ENCODE results near the gene CALCR.

Gene CALCR

DNA sequence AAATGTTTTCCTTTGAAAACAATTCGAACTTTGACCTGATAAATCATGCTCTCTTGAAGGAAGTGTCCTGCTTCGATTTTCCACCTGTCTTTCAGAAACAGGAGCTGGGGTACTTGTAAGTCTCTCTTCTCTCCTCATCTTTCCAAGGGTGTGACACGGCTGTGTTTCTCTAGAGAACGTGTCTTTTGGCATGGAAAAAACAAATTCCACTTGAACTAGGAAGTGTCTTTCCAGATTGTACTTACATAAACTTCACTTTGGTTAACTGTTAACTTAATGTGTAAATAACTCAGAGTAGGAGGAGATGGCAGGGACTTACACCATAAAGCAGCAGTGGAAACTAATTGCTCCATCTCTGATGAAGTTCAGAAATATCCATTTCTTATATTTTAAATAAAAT is 4.2 kb upstream of the CALCR start:
- Histone ChIP-seq H3K23ac (ENCODE audit: low read depth, low read length, poor library complexity) (no peak overlapping the region), H3K27ac (replicated peaks; ENCODE audit: low read length) (no peak overlapping the region)

GRCh38 chr7:93575555-93576399 is 1.3 kb upstream of the CALCR start:
- no peaks in the 10 kb centered on the region for H3K9me3 ChIP-seq (replicated peaks in 1 of 2; ENCODE audit: control insufficient read depth in 2 of 2, insufficient read depth in 1 of 2, low read depth in 1 of 2, low read length in 2 of 2)
- peak overlapping the region; percentile 25 for H3K18ac ChIP-seq (ENCODE audit: low read length)
- H2BK5ac ChIP-seq (ENCODE audit: low read length), result no peak overlapping the region
- WGBS, 2 donors (ENCODE audit: extremely low coverage in 2 of 2, insufficient read length in 2 of 2, insufficient replicate concordance in 1 of 2), result no CpG with 5 or more reads among the region's 21 CpGs
- H3K27me3 ChIP-seq (ENCODE audit: control insufficient read depth in 3 of 3, insufficient read depth in 3 of 3, low read depth in 1 of 3, low read length in 3 of 3), result peaks cover 6 to 31% (median 29%) of the 10 kb centered on the region in 3 experiments
- no peak overlapping the region for H3K27ac ChIP-seq (replicated peaks; ENCODE audit: low read length)
- no peak overlapping the region for H2BK120ac ChIP-seq (ENCODE audit: low read depth, low read length)
- no peak overlapping the region for H2AK5ac ChIP-seq (ENCODE audit: low read depth, low read length)
- no peak overlapping the region for H4K8ac ChIP-seq (ENCODE audit: low read depth, low read length)
- H3K4me2 ChIP-seq (ENCODE audit: insufficient read depth, low read length, poor library complexity, severe bottlenecking), result peak overlapping the region; percentile 99
- H3K4ac ChIP-seq (ENCODE audit: low read length), result no peak overlapping the region
- no peaks in the 10 kb centered on the region for H3K79me1 ChIP-seq (ENCODE audit: low read depth, low read length)
- no peak overlapping the region for H4K91ac ChIP-seq (ENCODE audit: low read depth, low read length, poor library complexity)
- H2BK15ac ChIP-seq (ENCODE audit: low read length), result no peak overlapping the region
- H3K4me3 ChIP-seq (ENCODE audit: low read length in 2 of 2), result peak overlapping the region; percentile 51 to 77
- H2BK12ac ChIP-seq (ENCODE audit: low read length), result no peak overlapping the region
- no peak overlapping the region for H3K14ac ChIP-seq (ENCODE audit: low read length)
- peaks cover 5 to 7% of the 10 kb centered on the region in 2 donors for H3K4me1 ChIP-seq (ENCODE audit: control insufficient read depth in 2 of 2, insufficient read depth in 1 of 2, low read depth in 1 of 2, low read length in 2 of 2)
- no peak overlapping the region for H3K9ac ChIP-seq (ENCODE audit: low read depth, low read length, poor library complexity)
- H2AFZ ChIP-seq (ENCODE audit: low read length), result peak overlapping the region; percentile 95
- no peaks in the 10 kb centered on the region for H3K36me3 ChIP-seq (replicated peaks in 1 of 2; ENCODE audit: control insufficient read depth in 2 of 2, insufficient read depth in 2 of 2, low read length in 2 of 2)
- no peak overlapping the region for H3K23ac ChIP-seq (ENCODE audit: low read depth, low read length, poor library complexity)
- DNase-seq (ENCODE audit: low spot score), result no peak

More for the DNA sequence above, 4.2 kb upstream of the CALCR start:
- Histone ChIP-seq H3K79me1 (ENCODE audit: low read depth, low read length) (no peaks in the 10 kb centered on the region), H3K36me3 (replicated peaks in 1 of 2; ENCODE audit: control insufficient read depth in 2 of 2, insufficient read depth in 2 of 2, low read length in 2 of 2) (no peaks in the 10 kb centered on the region), H3K4me2 (ENCODE audit: insufficient read depth, low read length, poor library complexity, severe bottlenecking) (no peak overlapping the region), H3K18ac (ENCODE audit: low read length) (no peak overlapping the region), H4K8ac (ENCODE audit: low read depth, low read length) (no peak overlapping the region), H2BK15ac (ENCODE audit: low read length) (no peak overlapping the region), H3K27me3 (ENCODE audit: control insufficient read depth in 3 of 3, insufficient read depth in 3 of 3, low read depth in 1 of 3, low read length in 3 of 3) (peaks cover 6 to 27% (median 22%) of the 10 kb centered on the region in 3 experiments), H2BK120ac (ENCODE audit: low read depth, low read length) (no peak overlapping the region), H3K4ac (ENCODE audit: low read length) (no peak overlapping the region), H2AFZ (ENCODE audit: low read length) (no peak overlapping the region), H3K4me3 (ENCODE audit: low read length in 2 of 2) (no peak overlapping the region), H2BK5ac (ENCODE audit: low read length) (no peak overlapping the region), H3K14ac (ENCODE audit: low read length) (no peak overlapping the region), H3K4me1 (ENCODE audit: control insufficient read depth in 2 of 2, insufficient read depth in 1 of 2, low read depth in 1 of 2, low read length in 2 of 2) (peaks cover 5 to 7% of the 10 kb centered on the region in 2 donors), H3K9ac (ENCODE audit: low read depth, low read length, poor library complexity) (no peak overlapping the region), H2AK5ac (ENCODE audit: low read depth, low read length) (no peak overlapping the region), H3K9me3 (replicated peaks in 1 of 2; ENCODE audit: control insufficient read depth in 2 of 2, insufficient read depth in 1 of 2, low read depth in 1 of 2, low read length in 2 of 2) (no peaks in the 10 kb centered on the region), H2BK12ac (ENCODE audit: low read length) (no peak overlapping the region), H4K91ac (ENCODE audit: low read depth, low read length, poor library complexity) (no peak overlapping the region)
- whole genome bisulfite sequencing, 2 donors (ENCODE audit: extremely low coverage in 2 of 2, insufficient read length in 2 of 2, insufficient replicate concordance in 1 of 2), result no CpG with 5 or more reads among the region's 4 CpGs
- no peak for DNase-seq (ENCODE audit: low spot score)

- Histone ChIP-seq H2BK12ac (ENCODE audit: low read length) (no peak overlapping the region), H3K9me3 (replicated peaks in 1 of 2; ENCODE audit: control insufficient read depth in 2 of 2, insufficient read depth in 1 of 2, low read depth in 1 of 2, low read length in 2 of 2) (no peaks in the 10 kb centered on the region), H3K9ac (ENCODE audit: low read depth, low read length, poor library complexity) (no peak overlapping the region), H2AFZ (ENCODE audit: low read length) (peak overlapping the region; percentile 95), H2BK120ac (ENCODE audit: low read depth, low read length) (peak overlapping the region; percentile 16), H2BK5ac (ENCODE audit: low read length) (no peak overlapping the region), H3K27me3 (ENCODE audit: control insufficient read depth in 3 of 3, insufficient read depth in 3 of 3, low read depth in 1 of 3, low read length in 3 of 3) (peaks cover 6 to 31% (median 29%) of the 10 kb centered on the region in 3 experiments), H3K4me2 (ENCODE audit: insufficient read depth, low read length, poor library complexity, severe bottlenecking) (peak overlapping the region; percentile 99), H2BK15ac (ENCODE audit: low read length) (no peak overlapping the region), H3K4ac (ENCODE audit: low read length) (no peak overlapping the region), H3K23ac (ENCODE audit: low read depth, low read length, poor library complexity) (no peak overlapping the region), H4K8ac (ENCODE audit: low read depth, low read length) (no peak overlapping the region), H3K18ac (ENCODE audit: low read length) (no peak overlapping the region), H3K4me1 (ENCODE audit: control insufficient read depth in 2 of 2, insufficient read depth in 1 of 2, low read depth in 1 of 2, low read length in 2 of 2) (peaks cover 7 to 8% of the 10 kb centered on the region in 2 donors), H2AK5ac (ENCODE audit: low read depth, low read length) (no peak overlapping the region), H3K79me1 (ENCODE audit: low read depth, low read length) (no peaks in the 10 kb centered on the region), H4K91ac (ENCODE audit: low read depth, low read length, poor library complexity) (no peak overlapping the region), H3K27ac (replicated peaks; ENCODE audit: low read length) (no peak overlapping the region), H3K14ac (ENCODE audit: low read length) (no peak overlapping the region), H3K36me3 (replicated peaks in 1 of 2; ENCODE audit: control insufficient read depth in 2 of 2, insufficient read depth in 2 of 2, low read length in 2 of 2) (no peaks in the 10 kb centered on the region), H3K4me3 (ENCODE audit: low read length in 2 of 2) (peak overlapping the region; percentile 51 to 77)
- no CpG with 5 or more reads among the region's 19 CpGs for WGBS, 2 donors (ENCODE audit: extremely low coverage in 2 of 2, insufficient read length in 2 of 2, insufficient replicate concordance in 1 of 2)
- no peak for DNase-seq (ENCODE audit: low spot score)
Measured at GRCh38 chr7:93574269-93574645, 267 bp downstream of the CALCR start.

DNA sequence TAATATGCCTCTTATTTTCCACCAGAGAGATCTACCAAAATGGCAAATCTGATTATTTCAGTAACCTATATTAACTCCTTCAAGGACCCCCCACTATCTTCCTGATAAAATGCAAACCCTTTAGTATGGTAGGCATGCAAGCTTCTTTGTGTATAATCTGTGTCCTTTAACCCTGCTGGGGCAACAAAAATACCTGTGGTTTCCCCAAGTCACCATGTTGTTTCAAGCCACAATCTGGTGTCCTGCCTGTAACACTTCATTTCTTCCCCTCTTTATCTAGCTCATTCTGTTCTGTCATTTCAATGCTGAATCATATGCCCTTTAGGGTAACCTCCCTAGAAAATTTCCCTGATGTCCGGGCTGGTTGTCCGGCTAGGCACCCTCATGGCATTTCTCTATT is 5.3 kb downstream of the CALCR start:
- Histone ChIP-seq H3K18ac (ENCODE audit: low read length) (no peak overlapping the region), H2BK15ac (ENCODE audit: low read length) (no peak overlapping the region), H3K9ac (ENCODE audit: low read depth, low read length, poor library complexity) (no peak overlapping the region), H2AK5ac (ENCODE audit: low read depth, low read length) (no peak overlapping the region), H2BK12ac (ENCODE audit: low read length) (no peak overlapping the region), H3K27me3 (ENCODE audit: control insufficient read depth in 3 of 3, insufficient read depth in 3 of 3, low read depth in 1 of 3, low read length in 3 of 3) (peaks cover 0 to 13% (median 6%) of the 10 kb centered on the region in 3 experiments), H3K4me3 (ENCODE audit: low read length in 2 of 2) (no peak overlapping the region), H2AFZ (ENCODE audit: low read length) (no peak overlapping the region), H2BK5ac (ENCODE audit: low read length) (no peak overlapping the region), H3K27ac (replicated peaks; ENCODE audit: low read length) (no peak overlapping the region), H4K91ac (ENCODE audit: low read depth, low read length, poor library complexity) (no peak overlapping the region), H3K4me1 (ENCODE audit: control insufficient read depth in 2 of 2, insufficient read depth in 1 of 2, low read depth in 1 of 2, low read length in 2 of 2) (peaks cover 1 to 6% of the 10 kb centered on the region in 2 donors), H3K23ac (ENCODE audit: low read depth, low read length, poor library complexity) (no peak overlapping the region), H3K79me1 (ENCODE audit: low read depth, low read length) (no peaks in the 10 kb centered on the region), H3K4ac (ENCODE audit: low read length) (no peak overlapping the region), H3K9me3 (replicated peaks in 1 of 2; ENCODE audit: control insufficient read depth in 2 of 2, insufficient read depth in 1 of 2, low read depth in 1 of 2, low read length in 2 of 2) (no peaks in the 10 kb centered on the region), H2BK120ac (ENCODE audit: low read depth, low read length) (no peak overlapping the region), H3K14ac (ENCODE audit: low read length) (no peak overlapping the region), H4K8ac (ENCODE audit: low read depth, low read length) (no peak overlapping the region), H3K36me3 (replicated peaks in 1 of 2; ENCODE audit: control insufficient read depth in 2 of 2, insufficient read depth in 2 of 2, low read length in 2 of 2) (no peaks in the 10 kb centered on the region), H3K4me2 (ENCODE audit: insufficient read depth, low read length, poor library complexity, severe bottlenecking) (no peak overlapping the region)
- DNase-seq (ENCODE audit: low spot score), result no peak
- WGBS, 2 donors (ENCODE audit: extremely low coverage in 2 of 2, insufficient read length in 2 of 2, insufficient replicate concordance in 1 of 2), result no CpG with 5 or more reads among the region's 2 CpGs

Data from neuronal stem cell (in vitro differentiated cells).